ENCODE results near the gene SH3GL3.

SH3GL3 gene

GRCh38 chr15:83643201-83643600 lies 196.1 kb downstream of the SH3GL3 start:
- H3K4me1 Mint-ChIP-seq = no peaks in the 10 kb centered on the region
- peaks cover 18% of the 10 kb centered on the region for H3K9me3 Mint-ChIP-seq
- ATAC-seq (no peak), DNase-seq (ENCODE audit: low spot score in 2 of 2) (no peak)
- H3K36me3 Mint-ChIP-seq = no peaks in the 10 kb centered on the region
- H3K27ac Mint-ChIP-seq = no peak overlapping the region
- no peak overlapping the region for H3K4me3 Mint-ChIP-seq

GRCh38 chr15:83644439-83644838 lies 197.3 kb downstream of the SH3GL3 start:
- no peaks in the 10 kb centered on the region for H3K4me1 Mint-ChIP-seq
- no peak overlapping the region for H3K4me3 Mint-ChIP-seq
- DNase-seq (ENCODE audit: low spot score in 2 of 2) (no peak), ATAC-seq (no peak)
- peaks cover 14% of the 10 kb centered on the region for H3K9me3 Mint-ChIP-seq
- H3K27ac Mint-ChIP-seq = no peak overlapping the region
- H3K36me3 Mint-ChIP-seq = no peaks in the 10 kb centered on the region

- Mint-ChIP-seq H3K4me1 (no peaks in the 10 kb centered on the region), H3K27ac (no peak overlapping the region), H3K9me3 (no peaks in the 10 kb centered on the region), H3K4me3 (no peak overlapping the region), H3K36me3 (no peaks in the 10 kb centered on the region)
- DNase-seq (ENCODE audit: low spot score in 2 of 2) = no peak
- ATAC-seq = no peak
Measured at GRCh38 chr15:83650831-83651230, 203.7 kb downstream of the SH3GL3 start.

GRCh38 chr15:83651541-83651940 lies 204.4 kb downstream of the SH3GL3 start:
- H3K4me1 Mint-ChIP-seq = no peaks in the 10 kb centered on the region
- H3K4me3 Mint-ChIP-seq = no peak overlapping the region
- no peaks in the 10 kb centered on the region for H3K36me3 Mint-ChIP-seq
- DNase-seq (ENCODE audit: low spot score in 2 of 2) (no peak), ATAC-seq (no peak)
- no peaks in the 10 kb centered on the region for H3K9me3 Mint-ChIP-seq
- no peak overlapping the region for H3K27ac Mint-ChIP-seq

- Mint-ChIP-seq H3K27ac (no peak overlapping the region), H3K4me1 (no peaks in the 10 kb centered on the region), H3K36me3 (no peaks in the 10 kb centered on the region), H3K9me3 (no peaks in the 10 kb centered on the region), H3K4me3 (no peak overlapping the region)
- no peak for DNase-seq (ENCODE audit: low spot score in 2 of 2)
- ATAC-seq = no peak
Measured at GRCh38 chr15:83652626-83653204, 205.6 kb downstream of the SH3GL3 start.

GRCh38 chr15:83653288-83653638 lies 206.1 kb downstream of the SH3GL3 start:
- H3K4me1 Mint-ChIP-seq = no peaks in the 10 kb centered on the region
- H3K27ac Mint-ChIP-seq = no peak overlapping the region
- DNase-seq (ENCODE audit: low spot score in 2 of 2) (no peak), ATAC-seq (no peak)
- no peaks in the 10 kb centered on the region for H3K9me3 Mint-ChIP-seq
- H3K36me3 Mint-ChIP-seq = no peaks in the 10 kb centered on the region
- no peak overlapping the region for H3K4me3 Mint-ChIP-seq

- Mint-ChIP-seq H3K27ac (no peak within 1 kb of the TSS), H3K36me3 (no peaks in the 10 kb centered on the region), H3K9me3 (no peaks in the 10 kb centered on the region), H3K4me3 (no peak within 1 kb of the TSS), H3K4me1 (no peaks in the 10 kb centered on the region)
- DNase-seq (ENCODE audit: low spot score in 2 of 2) = no peak
- ATAC-seq = no peak
Measured at GRCh38 chr15:83653639-83654378, 206.7 kb downstream of the SH3GL3 start, which contains the start of gene ADAMTSL3. Gene ADAMTSL3, plus strand, starts transcription at chr15:83654123. Its CDS starts 1,639 bp downstream, at chr15:83655762.

- Mint-ChIP-seq H3K36me3 (no peaks in the 10 kb centered on the region), H3K9me3 (no peaks in the 10 kb centered on the region), H3K4me1 (no peaks in the 10 kb centered on the region), H3K4me3 (no peak overlapping the region), H3K27ac (no peak overlapping the region)
- ATAC-seq = no peak
- no peak for DNase-seq (ENCODE audit: low spot score in 2 of 2)
Measured at GRCh38 chr15:83654379-83655236, 207.5 kb downstream of the SH3GL3 start.

- H3K9me3 Mint-ChIP-seq = no peaks in the 10 kb centered on the region
- H3K27ac Mint-ChIP-seq = no peak overlapping the region
Measured at GRCh38 chr15:83655237-83655616, 208.1 kb downstream of the SH3GL3 start.

GRCh38 chr15:83656192-83656591 lies 209.1 kb downstream of the SH3GL3 start:
- DNase-seq (ENCODE audit: low spot score in 2 of 2) (no peak), ATAC-seq (no peak)
- H3K27ac Mint-ChIP-seq = no peak overlapping the region
- H3K36me3 Mint-ChIP-seq = no peaks in the 10 kb centered on the region
- no peaks in the 10 kb centered on the region for H3K9me3 Mint-ChIP-seq
- no peaks in the 10 kb centered on the region for H3K4me1 Mint-ChIP-seq
- no peak overlapping the region for H3K4me3 Mint-ChIP-seq

More at GRCh38 chr15:83655237-83655616, 208.1 kb downstream of the SH3GL3 start:
- no peaks in the 10 kb centered on the region for H3K36me3 Mint-ChIP-seq
- no peak overlapping the region for H3K4me3 Mint-ChIP-seq
- ATAC-seq (no peak), DNase-seq (ENCODE audit: low spot score in 2 of 2) (no peak)
- H3K4me1 Mint-ChIP-seq = no peaks in the 10 kb centered on the region

GRCh38 chr15:83656943-83657528 lies 209.9 kb downstream of the SH3GL3 start:
- no peaks in the 10 kb centered on the region for H3K4me1 Mint-ChIP-seq
- DNase-seq (ENCODE audit: low spot score in 2 of 2) (no peak), ATAC-seq (no peak)
- H3K9me3 Mint-ChIP-seq = no peaks in the 10 kb centered on the region
- H3K36me3 Mint-ChIP-seq = no peaks in the 10 kb centered on the region
- no peak overlapping the region for H3K4me3 Mint-ChIP-seq
- H3K27ac Mint-ChIP-seq = no peak overlapping the region

GRCh38 chr15:83657549-83657948 lies 210.4 kb downstream of the SH3GL3 start:
- H3K36me3 Mint-ChIP-seq = no peaks in the 10 kb centered on the region

GRCh38 chr15:83658430-83659416 lies 211.6 kb downstream of the SH3GL3 start:
- H3K4me1 Mint-ChIP-seq = no peaks in the 10 kb centered on the region
- no peak for ATAC-seq
- no peak for DNase-seq (ENCODE audit: low spot score in 2 of 2)
- H3K27ac Mint-ChIP-seq = no peak overlapping the region
- H3K4me3 Mint-ChIP-seq = no peak overlapping the region
- no peaks in the 10 kb centered on the region for H3K36me3 Mint-ChIP-seq
- peaks cover 4% of the 10 kb centered on the region for H3K9me3 Mint-ChIP-seq

More at GRCh38 chr15:83657549-83657948, 210.4 kb downstream of the SH3GL3 start:
- no peak for ATAC-seq
- no peak for DNase-seq (ENCODE audit: low spot score in 2 of 2)
- Mint-ChIP-seq H3K27ac (no peak overlapping the region), H3K4me3 (no peak overlapping the region), H3K9me3 (no peaks in the 10 kb centered on the region), H3K4me1 (no peaks in the 10 kb centered on the region)

- DNase-seq (ENCODE audit: low spot score in 2 of 2) = no peak
- H3K36me3 Mint-ChIP-seq = no peaks in the 10 kb centered on the region
Measured at GRCh38 chr15:83659417-83659812, 212.3 kb downstream of the SH3GL3 start.

More at GRCh38 chr15:83659417-83659812, 212.3 kb downstream of the SH3GL3 start:
- Mint-ChIP-seq H3K4me3 (no peak overlapping the region), H3K4me1 (no peaks in the 10 kb centered on the region), H3K27ac (no peak overlapping the region), H3K9me3 (peaks cover 6% of the 10 kb centered on the region)
- ATAC-seq = no peak

Measured in stimulated activated effector memory CD8-positive, alpha-beta T cell treated with anti-CD3 and anti-CD28 coated beads, Interleukin-12 subunit alpha, Interleukin-12 subunit beta, amount 100 ng/mL, for 72 hours (primary cell).